Muscle of leg (tissue), 11 donors: ENCODE data around the gene GRIA1. TPM values are rescaled to one million over a fixed set of nuclear protein-coding genes. Genes with fewer than 3 reads are reported as not detected.
"Not testable (repeated sequence)": the region's sequence is repeated elsewhere in the genome, so short reads cannot be mapped to it uniquely, and the experiment has no call there.

ENCODE experiments used
- DNase-seq: peaks from one replicate; pipeline ENCODE4 v3.0.0; 2013
- H3K27ac ChIP-seq: one replicate; pipeline ENCODE4 v1.5.1; 2013; ENCODE audit warnings: mild to moderate bottlenecking, low read length, control low read depth
- H3K27me3 ChIP-seq: one replicate; pipeline ENCODE4 v1.6.1; 2013; ENCODE audit warnings: low read length; ENCODE audit not compliant: control insufficient read depth, insufficient read depth
- H3K36me3 ChIP-seq: one replicate; pipeline ENCODE4 v1.6.1; 2013; ENCODE audit warnings: low read length; ENCODE audit not compliant: control insufficient read depth, insufficient read depth
- H3K4me1 ChIP-seq: one replicate; pipeline ENCODE4 v1.6.1; 2013; ENCODE audit warnings: low read length; ENCODE audit not compliant: control insufficient read depth, insufficient read depth
- H3K4me3 ChIP-seq: one replicate; pipeline ENCODE4 v1.5.1; 2013; ENCODE audit warnings: low read length, control low read depth
- H3K9me3 ChIP-seq: replicated peaks from 2 replicates; pipeline ENCODE4 v1.6.1; 2013; ENCODE audit warnings: low read depth, low read length; ENCODE audit not compliant: control insufficient read depth
- whole genome bisulfite sequencing: methylation state at CpG from one replicate; pipeline ENCODE4 v1.1.5; 2013; ENCODE audit warnings: missing lambda C conversion rate; ENCODE audit not compliant: insufficient coverage; 5-methylcytosine and 5-hydroxymethylcytosine counted together
- polyA plus RNA-seq, 8 donors: library from polyadenylated mRNA; unstranded; fragments of 120-200 nt; gene quantifications; one replicate each; pipeline versions ENCODE4 v1.2.1 to v1.2.3, GENCODE V29; 2013; ENCODE audit warnings: inconsistent platforms in 1 of 8, low replicate concordance in 1 of 8; ENCODE audit not compliant: insufficient read length in 8 of 8, insufficient read depth in 1 of 8
- total RNA-seq: library from RNA; stranded (reverse); fragments of 120-200 nt; gene quantifications from one replicate; pipeline ENCODE4 v1.2.4, GENCODE V29; 2013

The GRIA1 gene
- total and polyA plus RNA-seq, 9 donors, result 0.37 to 1.1 (median 0.84) TPM

GRCh38 chr5:153711755-153712154, 221.3 kb downstream of the GRIA1 start:
- WGBS, result 100% methylated on average over 1 of the region's 4 CpGs
- Histone ChIP-seq H3K27me3 (no peaks in the 10 kb centered on the region), H3K36me3 (no peaks in the 10 kb centered on the region)

DNA sequence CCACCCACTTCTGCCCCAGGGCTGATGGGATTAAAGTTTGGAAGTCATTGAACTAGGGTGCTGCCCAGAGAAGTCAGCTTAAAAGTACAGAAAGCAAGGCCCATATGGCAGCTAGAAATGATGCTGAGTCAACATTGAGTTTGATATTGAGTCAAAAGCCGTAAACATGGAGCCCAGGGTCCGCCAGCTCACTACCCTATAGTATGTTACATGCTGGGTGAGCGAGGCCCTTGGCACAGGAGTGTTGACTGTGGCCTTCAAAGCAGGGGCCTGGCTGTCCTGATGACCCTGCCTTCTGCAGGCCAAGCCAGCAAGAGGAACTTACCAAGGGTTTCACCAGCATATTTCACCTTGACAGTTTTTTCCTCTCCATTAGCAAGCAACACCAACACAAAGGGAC, 222.5 kb downstream of the GRIA1 start:
- no peaks in the 10 kb centered on the region for H3K27me3 ChIP-seq

More at GRCh38 chr5:153711755-153712154, 221.3 kb downstream of the GRIA1 start:
- Histone ChIP-seq H3K27ac (no peak overlapping the region), H3K9me3 (no peaks in the 10 kb centered on the region), H3K4me1 (no peaks in the 10 kb centered on the region), H3K4me3 (no peak overlapping the region)
- DNase-seq, result no peak

GRCh38 chr5:153713943-153714342, 223.5 kb downstream of the GRIA1 start:
- Histone ChIP-seq H3K4me1 (no peaks in the 10 kb centered on the region), H3K27me3 (no peaks in the 10 kb centered on the region), H3K9me3 (no peaks in the 10 kb centered on the region), H3K27ac (no peak overlapping the region), H3K36me3 (no peaks in the 10 kb centered on the region), H3K4me3 (no peak overlapping the region)
- whole genome bisulfite sequencing, result 93% methylated on average over 4 of the region's 8 CpGs
- DNase-seq, result no peak

More for the DNA sequence above, 222.5 kb downstream of the GRIA1 start:
- H3K9me3 ChIP-seq, result no peaks in the 10 kb centered on the region
- no peak overlapping the region for H3K4me3 ChIP-seq
- no peaks in the 10 kb centered on the region for H3K4me1 ChIP-seq
- 82% methylated on average over 3 of the region's 3 CpGs for WGBS
- H3K36me3 ChIP-seq, result no peaks in the 10 kb centered on the region
- H3K27ac ChIP-seq, result no peak overlapping the region
- DNase-seq, result no peak

DNA sequence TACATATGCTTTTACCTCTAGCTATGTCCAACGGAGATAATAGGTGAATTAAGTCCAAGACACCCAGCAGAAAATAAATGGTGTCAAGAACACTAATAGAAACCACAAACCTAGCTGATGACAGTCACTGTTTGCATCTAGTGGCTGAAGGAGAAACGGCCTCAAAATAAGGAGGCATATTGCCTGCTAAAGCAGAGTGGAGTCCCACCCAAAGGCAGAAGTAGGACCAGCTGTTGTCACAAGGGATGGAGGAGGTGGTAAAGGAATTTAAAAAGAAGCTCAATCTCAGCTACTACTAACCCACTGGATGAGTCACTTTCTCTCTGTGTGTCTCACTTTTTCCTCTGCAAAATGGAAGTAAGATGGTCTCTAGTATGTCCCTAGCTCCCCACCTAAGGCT, 224.3 kb downstream of the GRIA1 start:
- H3K4me3 ChIP-seq, result no peak overlapping the region
- no peaks in the 10 kb centered on the region for H3K27me3 ChIP-seq
- no peaks in the 10 kb centered on the region for H3K36me3 ChIP-seq
- H3K4me1 ChIP-seq, result no peaks in the 10 kb centered on the region
- H3K9me3 ChIP-seq, result no peaks in the 10 kb centered on the region
- no CpG with 5 or more reads among the region's 2 CpGs for whole genome bisulfite sequencing
- DNase-seq, result no peak
- no peak overlapping the region for H3K27ac ChIP-seq

GRCh38 chr5:153717287-153717686, 226.8 kb downstream of the GRIA1 start:
- no peak overlapping the region for H3K4me3 ChIP-seq
- 93% methylated on average over 2 of the region's 3 CpGs for WGBS

DNA sequence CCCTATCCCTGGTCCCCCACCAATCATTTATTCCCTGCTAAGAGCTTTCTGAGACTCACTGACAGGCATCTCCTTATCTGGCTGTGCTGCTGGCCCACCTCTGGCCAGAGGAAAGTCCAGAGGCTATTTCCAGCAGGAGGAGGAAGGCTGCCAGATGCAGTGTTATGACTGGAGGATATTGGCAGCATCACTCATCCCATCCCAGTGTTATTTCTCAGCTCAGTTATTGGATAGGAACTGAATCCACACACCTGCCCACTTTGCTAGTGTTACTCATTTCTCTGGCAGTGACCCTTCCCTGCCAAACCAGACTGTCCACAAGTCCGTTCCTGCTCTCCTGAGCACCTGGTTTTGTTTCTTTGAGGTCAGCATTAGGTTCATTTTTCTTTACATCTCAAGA, 228.2 kb downstream of the GRIA1 start:
- no peaks in the 10 kb centered on the region for H3K27me3 ChIP-seq
- no peaks in the 10 kb centered on the region for H3K9me3 ChIP-seq
- no peak overlapping the region for H3K4me3 ChIP-seq
- H3K4me1 ChIP-seq, result no peaks in the 10 kb centered on the region
- peak; percentile 25 for DNase-seq
- no CpG with 5 or more reads among the region's 1 CpG for WGBS
- H3K27ac ChIP-seq, result no peak overlapping the region
- no peaks in the 10 kb centered on the region for H3K36me3 ChIP-seq

More at GRCh38 chr5:153717287-153717686, 226.8 kb downstream of the GRIA1 start:
- no peak for DNase-seq
- Histone ChIP-seq H3K9me3 (no peaks in the 10 kb centered on the region), H3K27ac (no peak overlapping the region), H3K27me3 (no peaks in the 10 kb centered on the region), H3K36me3 (no peaks in the 10 kb centered on the region), H3K4me1 (no peaks in the 10 kb centered on the region)

DNA sequence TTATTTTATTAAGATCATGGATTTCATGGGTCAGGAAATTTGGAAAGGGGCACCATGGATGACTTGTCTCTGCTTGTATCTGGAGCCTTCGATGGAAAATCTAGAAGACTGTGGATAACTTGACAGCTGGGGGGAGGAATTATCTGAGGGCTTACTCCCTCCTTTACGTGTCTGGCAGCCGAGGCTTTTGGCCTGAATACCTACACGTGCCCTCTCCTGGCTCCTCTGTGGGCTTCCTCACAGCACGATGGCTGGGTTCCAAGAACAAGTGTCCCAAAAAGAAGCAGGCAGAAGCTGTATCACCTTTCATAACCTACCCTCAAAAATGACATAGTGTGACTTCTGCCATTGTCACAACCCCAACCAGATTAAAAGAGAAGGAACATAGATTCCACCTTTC, 228.9 kb downstream of the GRIA1 start:
- Histone ChIP-seq H3K36me3 (no peaks in the 10 kb centered on the region), H3K9me3 (no peaks in the 10 kb centered on the region), H3K27ac (no peak overlapping the region), H3K27me3 (no peaks in the 10 kb centered on the region), H3K4me3 (no peak overlapping the region), H3K4me1 (no peaks in the 10 kb centered on the region)
- WGBS, result 80% methylated on average over 1 of the region's 5 CpGs
- DNase-seq, result no peak

DNA sequence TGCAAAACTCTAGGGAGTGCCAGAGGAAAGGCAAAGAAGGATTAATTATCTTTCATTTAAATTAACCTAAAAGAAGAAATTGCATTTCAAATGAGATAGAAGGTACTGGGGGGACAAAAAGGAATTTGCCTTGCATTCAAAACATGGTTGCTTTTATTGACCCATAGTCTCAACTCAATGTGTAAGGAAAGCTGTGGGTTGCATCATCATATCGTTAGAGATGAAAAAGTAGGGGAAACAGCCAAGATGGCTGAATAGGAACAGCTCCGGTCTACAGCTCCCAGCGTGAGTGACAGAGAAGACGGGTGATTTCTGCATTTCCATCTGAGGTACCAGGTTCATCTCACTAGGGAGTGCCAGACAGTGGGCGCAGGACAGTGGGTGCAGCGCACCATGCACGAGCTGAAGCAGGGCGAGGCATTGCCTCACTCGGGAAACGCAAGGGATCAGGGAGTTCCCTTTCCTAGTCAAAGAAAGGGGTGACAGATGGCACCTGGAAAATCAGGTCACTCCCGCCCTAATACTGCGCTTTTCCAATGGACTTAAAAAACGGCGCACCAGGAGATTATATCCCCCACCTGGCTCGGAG, 232.6 kb downstream of the GRIA1 start:
- H3K4me3 ChIP-seq, DNase-seq, H3K9me3 ChIP-seq, H3K36me3 ChIP-seq, H3K27ac ChIP-seq, H3K4me1 ChIP-seq, H3K27me3 ChIP-seq: not testable (repeated sequence)
- 89% methylated on average over 4 of the region's 15 CpGs for WGBS

GRCh38 chr5:153742060-153742459, 251.6 kb downstream of the GRIA1 start:
- 70% methylated on average over 1 of the region's 5 CpGs for WGBS
- H3K4me3 ChIP-seq, result no peak overlapping the region
- H3K27ac ChIP-seq, result no peak overlapping the region
- H3K27me3 ChIP-seq, result no peaks in the 10 kb centered on the region
- peaks cover 3% of the 10 kb centered on the region for H3K4me1 ChIP-seq
- no peaks in the 10 kb centered on the region for H3K36me3 ChIP-seq
- DNase-seq, result no peak
- H3K9me3 ChIP-seq, result no peaks in the 10 kb centered on the region

DNA sequence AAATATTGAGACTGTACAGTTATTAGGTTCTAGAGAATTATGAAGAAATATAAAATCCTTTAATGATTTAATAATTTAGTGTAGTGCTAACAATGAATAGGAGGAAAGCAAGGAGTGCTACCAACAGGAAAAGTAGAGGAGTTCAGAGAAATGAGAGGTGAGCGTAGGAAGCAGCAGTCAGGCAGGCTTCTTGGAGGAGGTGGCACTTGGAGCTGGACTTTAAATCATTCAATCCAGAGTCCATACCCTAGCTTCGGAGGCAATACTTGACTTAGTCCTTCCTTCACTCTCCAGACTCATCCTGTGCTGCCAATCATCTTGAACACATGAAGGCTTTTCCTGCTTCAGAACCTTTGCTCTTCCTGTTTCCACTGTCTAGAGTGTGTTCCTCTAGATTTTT, 254.3 kb downstream of the GRIA1 start:
- Histone ChIP-seq H3K4me3 (no peak overlapping the region), H3K36me3 (no peaks in the 10 kb centered on the region), H3K4me1 (peaks cover 3% of the 10 kb centered on the region), H3K27me3 (no peaks in the 10 kb centered on the region), H3K9me3 (no peaks in the 10 kb centered on the region), H3K27ac (no peak overlapping the region)
- WGBS, result 75% methylated on average over 1 of the region's 2 CpGs
- no peak for DNase-seq
